ENCODE data around the gene EYA2.
"Not testable (repeated sequence)": the region's sequence is repeated elsewhere in the genome, so short reads cannot be mapped to it uniquely, and the experiment has no call there.

The EYA2 gene

DNA sequence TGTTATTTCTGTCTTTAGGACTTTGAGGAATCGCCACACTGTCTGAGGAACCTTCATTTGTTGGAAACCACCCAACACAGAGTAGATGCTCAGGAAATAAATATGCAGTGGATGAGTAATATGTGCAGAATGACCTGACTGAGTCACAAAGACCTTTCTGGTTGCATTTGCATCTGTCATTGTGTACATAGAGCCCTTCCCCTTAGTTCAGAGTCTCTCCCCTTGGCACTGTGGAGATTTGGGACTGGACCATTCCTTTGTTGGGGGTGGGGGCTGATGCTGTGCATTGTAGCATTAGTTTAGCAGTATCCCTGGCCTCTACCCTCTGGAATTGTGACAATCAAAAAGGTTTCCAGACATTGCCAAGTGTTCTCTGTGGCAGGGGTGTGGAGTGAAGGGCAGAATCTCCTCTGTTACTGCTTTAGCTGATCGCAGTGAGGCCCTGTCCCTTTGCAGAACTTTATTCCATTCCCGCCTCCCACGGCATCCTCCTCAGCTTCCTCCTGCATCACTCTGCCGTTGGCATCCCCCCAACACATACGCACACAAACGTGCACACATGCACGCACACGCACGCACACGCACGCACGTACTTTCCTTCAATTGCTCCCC is 64.5 kb downstream of the EYA2 start:
- no peak for DNase-seq

DNA sequence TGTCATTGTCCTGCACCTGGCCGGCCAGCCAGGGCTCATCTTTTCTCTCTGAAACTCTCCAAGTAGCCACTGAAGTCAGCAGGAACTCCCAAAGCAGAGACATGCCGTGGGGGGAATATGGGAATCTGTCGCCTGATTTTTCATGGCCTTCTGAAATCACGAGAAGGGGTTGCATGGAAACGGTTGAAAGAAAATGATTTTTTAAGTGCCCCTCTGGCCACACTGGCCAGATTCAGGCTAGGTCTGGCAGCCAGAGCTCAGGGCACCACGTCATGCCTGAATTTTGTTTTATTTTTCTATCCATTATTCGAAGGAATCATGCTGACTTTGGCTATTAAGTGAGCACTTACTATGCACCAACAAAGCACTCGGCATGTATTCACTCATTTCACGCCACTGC is 65.2 kb downstream of the EYA2 start:
- DNase-seq: no peak

DNA sequence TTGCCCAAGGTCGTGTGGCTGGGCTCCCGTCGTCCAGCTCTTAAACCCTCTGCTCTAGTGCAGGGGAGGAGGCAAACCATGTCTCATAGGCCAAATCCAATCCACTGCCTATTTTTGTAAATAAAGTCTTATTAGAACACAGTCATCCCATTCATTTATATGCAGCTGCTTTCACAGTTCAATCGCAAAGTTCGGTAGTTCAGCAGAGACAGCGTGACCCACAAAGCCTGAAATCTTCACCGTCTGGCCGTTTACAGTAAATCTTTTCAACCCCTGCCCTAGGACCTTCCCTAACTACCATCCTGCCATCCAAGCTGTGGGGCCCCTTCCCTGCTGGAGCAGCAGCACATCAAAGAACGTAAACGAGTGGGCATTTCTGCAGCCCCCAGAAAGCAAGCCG is 65.9 kb downstream of the EYA2 start:
- DNase-seq: no peak

DNA sequence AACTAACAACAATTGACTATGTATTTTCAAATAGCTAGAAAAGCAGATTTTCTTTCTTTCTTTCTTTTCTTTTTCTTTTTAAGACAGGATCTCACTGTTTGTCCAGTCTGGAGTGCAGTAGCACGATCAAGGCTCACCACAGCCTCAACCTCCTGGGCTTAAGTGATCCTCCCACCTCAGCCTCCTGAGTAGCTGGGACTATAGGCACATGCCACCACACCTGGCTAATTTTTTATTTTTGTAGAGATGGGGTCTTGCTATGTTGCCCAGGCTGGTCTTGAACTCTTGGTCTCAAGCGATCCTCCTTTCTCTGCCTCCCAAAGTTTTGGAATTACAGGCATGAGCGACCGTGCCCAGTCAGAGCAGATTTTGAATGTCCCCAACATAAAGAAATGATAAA is 67.3 kb downstream of the EYA2 start:
- not testable (repeated sequence) for DNase-seq

DNA sequence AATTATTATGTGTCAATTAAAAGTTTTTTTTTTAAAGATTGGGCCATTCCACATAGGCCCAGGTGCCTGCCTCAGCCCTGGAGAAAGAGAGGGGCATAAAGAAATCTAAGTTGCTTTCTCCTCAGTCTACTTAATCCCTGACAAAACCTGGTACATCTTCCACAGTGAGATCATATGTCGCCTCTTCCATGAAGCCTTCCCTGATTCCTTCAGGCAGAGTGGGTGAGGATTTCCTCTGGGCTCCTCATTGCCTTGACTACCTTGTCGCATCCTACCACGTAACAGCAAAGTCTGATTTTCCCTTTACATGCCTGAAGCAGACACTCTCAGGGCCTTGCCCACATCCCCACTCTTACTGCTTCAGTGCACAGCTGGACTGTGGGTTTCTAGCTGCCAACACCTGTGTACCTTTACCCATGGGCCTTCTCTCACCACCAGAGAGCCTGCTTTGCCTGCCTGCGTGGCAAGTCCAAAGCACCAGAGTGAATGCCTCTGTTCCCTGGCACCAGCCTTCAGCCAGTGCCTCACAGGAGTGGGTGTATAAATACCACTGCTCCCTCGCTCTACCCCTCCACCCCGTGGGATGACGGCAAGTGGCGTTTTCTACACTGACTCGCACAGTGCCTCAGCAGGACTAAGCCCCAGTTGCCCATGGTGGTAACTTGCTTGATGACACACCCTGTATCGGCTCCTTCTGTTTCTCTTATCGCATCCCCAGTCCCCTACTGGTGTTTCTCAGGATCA is 68.0 kb downstream of the EYA2 start:
- DNase-seq: no peak

DNA sequence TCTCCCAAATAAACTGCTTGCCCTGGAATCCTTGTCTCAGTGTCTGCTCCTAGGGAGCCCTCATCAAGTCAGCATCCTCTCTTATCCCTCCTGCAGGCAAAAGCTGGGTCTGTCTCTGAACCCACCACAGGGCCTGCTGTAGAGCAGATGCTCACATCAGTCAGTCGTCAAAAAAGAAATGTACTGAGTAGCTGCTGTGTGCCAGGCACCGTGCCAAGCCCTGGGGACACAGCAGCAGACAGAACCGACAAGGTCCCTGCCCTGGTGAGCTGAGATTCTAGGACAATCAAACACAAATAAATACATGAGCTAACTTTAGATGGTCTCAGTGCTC is 68.5 kb downstream of the EYA2 start:
- DNase-seq: no peak

DNA sequence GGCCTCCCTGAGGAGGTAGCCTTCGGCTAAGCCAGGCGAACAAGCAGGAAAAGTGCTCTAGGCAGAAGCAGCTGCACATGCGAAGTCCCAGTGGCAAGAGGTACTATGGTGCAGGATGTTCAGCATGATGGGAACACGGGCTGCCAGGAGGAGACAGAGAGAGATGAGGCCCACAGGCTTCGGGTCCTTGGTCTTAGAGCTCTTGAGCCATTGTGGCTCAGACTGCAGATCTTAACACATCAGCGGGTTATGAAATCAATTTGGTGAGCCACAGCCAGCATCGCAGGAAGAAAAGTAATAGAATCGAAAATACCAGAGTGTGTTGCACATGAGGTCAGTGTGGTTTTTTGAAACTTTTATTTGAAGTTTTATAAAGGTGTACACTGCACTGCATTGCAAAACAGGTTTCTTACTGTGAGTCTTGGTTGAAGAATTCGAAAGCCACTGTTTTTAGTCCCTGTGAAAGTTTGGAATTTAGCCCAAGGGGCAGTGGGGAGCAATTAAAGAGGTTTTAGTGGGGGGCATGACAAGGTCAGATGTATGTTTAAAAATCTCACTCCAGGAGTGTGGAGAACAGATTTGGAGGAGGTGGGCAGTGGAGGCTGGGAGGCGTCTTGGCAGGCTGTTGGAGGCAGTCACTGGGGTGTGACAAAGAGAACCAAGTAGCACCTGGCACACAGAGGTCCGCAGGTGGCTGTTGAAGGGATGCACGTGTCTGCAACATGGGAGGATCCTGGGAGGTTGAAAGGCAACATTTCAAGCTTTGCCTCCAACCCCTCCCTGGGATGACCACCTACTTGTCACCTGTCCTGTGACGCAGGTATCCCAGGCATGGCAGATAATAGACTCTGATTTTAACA is 69.3 kb downstream of the EYA2 start:
- DNase-seq: no peak

DNA sequence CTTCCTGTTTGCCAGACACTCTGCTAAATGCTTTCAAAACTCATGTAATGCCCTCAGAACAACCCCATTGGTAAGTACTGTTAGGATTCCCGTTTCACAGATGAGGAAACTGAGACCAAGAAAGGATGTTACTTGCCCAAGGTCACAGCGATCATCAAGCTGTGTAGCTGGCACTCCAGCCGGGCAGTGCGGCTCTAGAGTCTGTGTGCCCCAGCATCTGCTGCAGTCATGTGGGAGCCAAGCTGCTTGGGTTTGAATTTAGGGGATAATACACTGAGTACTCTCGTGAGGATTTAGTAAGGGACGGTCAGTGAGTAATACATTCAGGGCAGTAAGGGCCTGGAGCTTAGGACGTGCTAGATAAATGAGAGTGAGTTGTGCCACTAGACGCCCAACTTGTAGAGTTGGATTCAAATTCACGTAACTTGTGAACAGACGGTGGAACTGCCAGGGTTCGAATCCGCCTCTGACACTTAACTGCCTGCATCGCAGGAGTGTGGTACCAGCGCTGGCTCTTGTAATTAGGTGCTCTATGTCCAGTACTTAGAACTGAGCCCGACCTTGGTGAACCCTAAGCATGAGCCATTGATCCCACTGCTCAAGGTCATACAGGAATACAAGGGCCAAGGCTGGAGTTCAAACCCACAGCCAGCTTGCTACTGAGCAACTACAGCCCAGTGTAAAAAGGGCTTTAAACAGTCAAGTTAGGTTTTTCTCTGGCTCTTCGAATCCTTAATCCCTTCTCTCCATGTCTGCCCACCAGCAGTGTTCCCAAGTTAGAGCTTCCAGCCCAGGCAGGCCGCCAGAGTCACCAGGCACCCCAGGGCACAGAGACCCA is 70.2 kb downstream of the EYA2 start:
- DNase-seq: no peak

DNA sequence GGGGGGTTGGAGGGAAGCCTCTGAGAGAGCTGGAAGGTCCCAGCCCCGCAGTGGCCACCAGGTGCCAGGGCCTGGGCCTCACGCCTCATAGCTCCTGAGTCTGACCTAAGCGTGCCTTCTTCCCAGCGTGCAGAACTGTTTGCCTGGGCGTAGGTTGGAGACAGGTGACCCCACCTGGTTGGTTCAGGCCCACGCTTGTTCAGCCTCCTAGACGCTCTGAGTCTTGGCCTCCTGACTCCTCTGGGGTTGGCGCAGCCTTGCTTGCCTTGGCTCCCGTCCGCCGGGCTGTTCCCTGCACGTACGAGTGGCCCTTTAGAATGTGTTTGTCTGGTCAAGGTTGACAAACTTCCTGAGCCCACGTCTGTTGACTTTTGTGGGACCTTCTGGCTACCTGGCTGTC is 70.8 kb downstream of the EYA2 start:
- no peak for DNase-seq

DNA sequence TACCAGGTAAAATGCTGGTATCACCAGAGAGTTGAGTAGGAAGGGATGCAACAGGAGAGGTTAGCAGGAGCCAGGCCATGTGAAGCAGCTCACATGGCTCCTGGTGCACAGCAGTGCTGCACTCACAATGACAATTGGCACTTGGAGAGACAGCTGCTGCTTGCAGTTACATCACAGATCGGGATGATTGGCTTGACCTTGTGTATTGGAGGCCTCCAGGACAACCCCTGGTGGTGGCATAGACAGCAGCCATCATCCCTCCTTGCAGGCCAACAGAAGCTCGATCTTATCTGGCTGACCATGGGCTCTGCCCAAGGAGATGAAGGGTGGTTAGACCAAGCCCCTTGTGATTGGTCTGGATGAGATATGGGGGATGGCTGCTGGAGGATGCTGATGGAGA is 73.0 kb downstream of the EYA2 start:
- no peak for DNase-seq

DNA sequence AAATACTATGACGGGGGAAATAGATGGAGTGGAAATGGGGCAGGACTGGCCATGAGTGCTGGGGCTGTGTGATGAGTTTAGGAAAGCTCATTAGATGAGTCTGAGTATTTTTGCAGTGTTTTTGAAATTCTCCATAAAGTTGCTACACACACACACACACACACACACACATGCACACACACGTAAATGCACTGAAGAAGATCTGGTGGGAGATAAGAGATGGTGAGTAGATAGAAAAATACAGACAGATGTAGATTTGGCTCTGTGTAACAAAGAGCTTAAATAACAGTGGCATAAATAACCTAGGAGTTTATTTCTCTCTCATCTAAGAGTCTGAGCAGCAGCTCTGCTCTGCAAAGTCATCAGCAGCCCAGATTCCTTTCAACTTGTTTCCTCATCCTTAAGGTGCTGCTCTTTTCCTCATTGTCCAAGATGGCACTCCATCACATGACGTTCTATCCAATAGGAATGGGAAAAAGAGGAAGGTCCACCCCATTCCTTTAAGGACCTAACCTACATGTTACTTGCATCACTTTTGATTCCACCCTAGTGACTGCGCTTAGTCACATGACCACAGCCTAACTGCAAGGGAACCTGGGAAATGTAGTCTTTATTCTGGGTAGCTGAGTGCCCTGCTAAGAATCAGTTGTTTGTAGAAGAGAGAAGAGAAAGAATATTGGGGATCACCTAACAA is 76.4 kb downstream of the EYA2 start:
- no peak for DNase-seq

DNA sequence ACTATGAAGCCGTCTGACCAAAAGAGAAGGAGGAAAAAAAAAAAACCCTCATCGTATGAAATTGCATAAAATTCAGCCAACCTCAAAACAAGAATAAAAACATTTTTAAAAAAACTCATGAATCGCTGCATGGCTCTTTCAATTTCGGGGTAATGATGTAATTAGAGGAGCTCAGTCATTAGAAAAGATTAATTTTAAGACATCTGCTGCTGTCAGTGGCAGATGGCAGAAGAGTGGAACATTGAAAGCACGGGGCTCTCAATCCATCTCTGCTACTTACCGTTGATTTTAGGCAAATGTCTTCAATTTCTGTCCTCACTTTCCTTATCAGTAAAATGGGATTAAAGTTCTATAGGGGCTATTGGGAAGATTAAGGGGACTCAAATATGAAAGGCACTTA is 79.1 kb downstream of the EYA2 start:
- DNase-seq: no peak

DNA sequence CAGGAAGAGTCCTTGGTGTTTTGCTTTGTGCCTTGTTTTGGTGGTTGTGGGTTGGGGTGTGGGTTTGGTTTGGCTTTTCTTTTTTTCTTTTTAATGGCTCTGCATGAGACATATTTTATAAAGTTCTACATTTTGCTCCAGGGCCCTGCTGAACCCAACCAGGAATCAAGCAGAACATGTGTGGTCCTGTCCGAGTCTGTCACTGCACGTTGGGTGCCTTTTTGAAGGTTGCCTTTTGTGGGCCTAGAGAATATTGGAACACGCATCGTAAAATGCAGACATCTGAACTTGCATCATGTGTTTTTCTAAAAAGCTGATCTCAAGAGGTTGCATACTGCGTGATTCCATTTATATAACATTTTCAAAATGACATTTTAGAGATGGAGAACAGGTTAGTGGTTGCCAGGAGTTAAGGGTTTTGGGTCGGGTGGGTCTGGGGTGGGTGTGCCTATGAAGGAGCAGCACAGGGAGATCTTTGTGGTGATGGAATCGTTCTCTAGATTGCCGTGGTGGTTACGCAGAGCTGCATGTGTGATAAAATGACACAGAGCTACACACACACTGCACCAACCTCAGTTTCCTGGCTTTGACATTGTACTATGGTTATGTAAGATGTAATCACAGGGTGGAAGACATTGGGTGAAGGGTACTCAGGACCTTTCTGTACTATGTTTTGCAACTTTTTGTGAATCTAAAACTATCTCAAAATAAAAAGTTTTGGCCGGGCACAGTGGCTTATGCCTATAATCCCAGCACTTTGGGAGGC is 80.2 kb downstream of the EYA2 start:
- DNase-seq: no peak

DNA sequence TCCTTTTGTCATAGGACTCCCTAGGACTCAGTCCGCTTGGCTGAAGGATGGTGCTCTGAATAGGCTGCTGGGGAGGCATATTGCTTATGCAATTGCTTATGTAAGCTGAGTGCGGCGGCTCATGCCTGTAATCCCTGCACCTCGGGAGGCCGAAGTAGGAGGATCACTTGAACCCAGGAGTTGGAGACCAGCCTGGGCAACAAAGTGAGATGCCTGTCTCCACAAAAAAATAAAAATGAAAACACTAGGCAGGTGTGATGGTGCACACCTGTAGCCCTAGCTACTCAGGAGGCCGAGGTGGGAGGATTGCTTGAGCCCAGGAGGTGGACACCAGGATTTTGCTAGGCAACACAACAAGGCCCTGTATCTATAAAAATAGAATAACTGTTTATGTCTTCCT is 81.3 kb downstream of the EYA2 start:
- no peak for DNase-seq

DNA sequence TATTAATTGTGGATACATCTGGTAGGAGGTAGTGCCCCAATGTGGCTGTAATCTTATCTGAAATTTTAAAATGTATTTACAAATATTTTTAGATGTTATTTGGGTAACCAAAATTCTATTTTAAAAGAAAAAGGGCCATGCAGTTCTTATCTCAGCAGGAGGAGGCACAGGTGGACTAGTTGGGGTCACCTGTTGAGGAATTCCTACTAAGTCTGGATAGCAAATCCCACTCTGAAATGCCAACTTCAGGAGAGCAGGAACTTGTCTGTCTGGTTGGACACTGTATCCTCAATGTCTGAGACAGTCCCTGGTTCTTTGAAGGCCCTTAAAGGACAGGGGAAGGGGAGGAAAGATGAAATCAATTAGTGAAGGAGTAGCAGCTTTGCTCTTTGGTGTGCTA is 82.6 kb downstream of the EYA2 start:
- no peak for DNase-seq

DNA sequence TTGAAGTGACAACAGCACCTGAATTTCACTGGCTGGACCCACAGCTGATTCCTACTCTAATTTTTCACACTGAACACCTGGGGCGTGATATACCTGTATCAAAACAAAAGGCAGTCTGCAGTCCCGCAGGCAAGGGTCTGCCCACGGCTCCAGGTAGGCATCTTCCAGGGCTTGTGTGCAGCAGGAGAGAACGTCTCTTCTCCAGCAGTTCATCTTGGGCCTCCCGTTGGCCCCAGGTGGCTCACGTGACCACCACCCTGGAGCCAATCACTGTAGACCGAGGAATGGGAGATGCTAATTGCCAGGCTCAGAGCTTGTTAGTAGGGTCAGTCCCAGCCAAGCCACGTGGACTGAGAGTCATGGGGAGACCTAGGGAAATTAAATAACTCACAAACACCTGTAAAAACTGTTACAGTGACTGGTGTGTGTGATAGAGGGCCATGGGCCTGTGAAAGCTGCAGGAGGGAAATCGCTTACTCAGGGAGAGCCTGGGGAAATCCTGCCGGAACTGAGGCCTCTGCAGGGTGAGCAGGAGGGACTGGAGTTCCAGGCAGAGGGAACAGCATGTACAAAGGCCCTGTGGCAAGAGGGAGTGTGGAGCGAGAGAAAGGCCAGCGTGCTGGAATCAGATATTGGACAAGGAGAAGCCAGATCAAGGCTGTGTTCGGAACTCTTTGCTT is 83.4 kb downstream of the EYA2 start:
- DNase-seq: no peak

DNA sequence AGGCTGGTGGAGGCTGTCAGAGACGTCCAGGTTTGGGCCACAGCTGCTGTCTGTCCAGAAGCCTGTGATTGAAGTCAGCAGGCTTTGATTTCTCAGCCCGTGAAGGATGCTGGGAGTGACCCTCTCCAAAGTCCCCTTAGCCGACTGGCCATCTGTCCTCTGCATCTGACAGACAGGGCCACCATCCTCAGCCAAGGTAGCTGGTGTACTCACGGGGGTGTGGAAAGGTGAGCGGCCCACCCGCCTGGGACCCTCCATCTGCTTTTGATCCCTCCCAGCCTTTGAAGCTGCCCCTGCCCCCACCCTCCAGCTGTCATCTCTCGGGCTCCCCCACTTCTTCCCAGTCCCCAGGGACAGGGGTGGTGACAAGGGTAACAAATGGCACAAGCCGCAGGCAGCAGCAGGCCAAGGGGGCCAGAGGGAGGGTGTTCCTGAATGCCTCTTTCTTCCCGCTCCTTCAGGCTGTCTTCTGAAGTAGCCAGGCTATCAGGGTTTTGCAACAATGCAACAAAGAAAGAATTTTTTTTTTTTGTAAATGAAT is 84.4 kb downstream of the EYA2 start:
- DNase-seq: no peak

DNA sequence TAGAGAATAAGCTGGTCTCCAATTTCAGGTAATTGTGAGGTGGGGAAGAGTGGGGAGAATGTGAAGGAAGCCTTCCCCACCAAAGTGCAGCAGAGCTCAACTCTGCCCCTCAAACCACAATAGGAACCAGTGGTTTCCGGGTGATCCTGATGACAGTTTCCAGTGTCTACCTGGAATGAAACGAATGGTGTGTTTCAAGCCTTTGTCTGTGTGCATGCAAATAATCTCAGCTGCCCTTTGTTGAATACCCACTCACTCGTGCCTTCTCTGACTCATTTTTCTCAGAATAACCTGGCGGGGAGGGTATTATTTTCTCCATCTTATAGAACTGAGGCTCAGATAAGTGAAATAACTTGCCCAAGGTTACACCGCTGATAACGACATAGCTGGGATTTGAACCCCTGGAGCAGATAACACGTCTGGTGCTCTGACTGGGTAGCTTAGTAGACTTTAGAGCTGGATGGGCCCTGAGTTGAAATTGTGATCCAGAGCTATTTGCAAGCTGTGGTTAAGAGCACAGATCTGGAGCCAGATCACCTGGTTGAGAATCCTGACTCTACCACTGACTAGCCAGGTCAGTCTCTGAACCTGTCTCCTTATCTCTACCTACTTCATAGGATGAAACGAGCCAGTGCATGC is 85.1 kb downstream of the EYA2 start:
- DNase-seq: no peak

DNA sequence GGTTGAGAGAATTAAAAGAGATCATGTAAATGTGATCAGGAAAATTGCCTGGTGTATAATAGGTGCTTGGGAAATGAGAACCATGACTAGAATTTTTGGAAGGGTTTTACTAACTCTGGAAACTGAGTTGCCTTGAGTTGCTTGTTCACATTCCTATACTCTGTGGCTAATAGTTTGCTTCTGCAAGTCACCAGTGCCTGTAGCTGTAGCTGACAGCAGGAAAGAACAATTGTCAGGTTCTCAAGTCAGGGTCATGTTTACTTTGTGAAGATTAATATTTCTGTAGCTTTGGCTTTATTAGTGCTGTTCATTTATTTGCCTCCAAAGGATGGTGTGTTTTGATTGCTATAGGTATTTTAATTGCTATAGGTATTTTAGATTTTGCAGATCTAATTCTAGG is 86.5 kb downstream of the EYA2 start:
- DNase-seq: no peak

DNA sequence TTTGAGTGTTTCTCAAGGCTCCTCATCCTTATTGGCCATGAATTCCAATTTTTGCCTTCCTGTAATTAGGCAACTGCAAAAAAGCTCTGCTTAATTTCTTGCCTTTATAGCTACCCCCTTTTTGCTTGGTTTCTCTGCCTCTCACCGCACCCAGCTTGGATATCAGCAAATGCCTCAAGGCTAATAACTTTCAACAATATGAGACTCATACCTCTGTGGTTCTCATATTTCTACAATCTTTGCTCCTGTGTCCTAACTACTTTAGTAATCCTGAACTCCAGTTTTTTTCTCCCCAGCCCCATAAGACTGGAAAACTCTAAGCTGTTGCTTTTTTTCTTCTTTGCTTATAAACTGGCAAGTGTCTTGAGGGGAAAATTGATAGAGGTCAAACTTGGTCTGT is 88.8 kb downstream of the EYA2 start:
- no peak for DNase-seq

Measured in activated CD4-positive, CD25-positive, alpha-beta regulatory T cell treated with anti-CD3 and anti-CD28 coated beads, Interleukin-2, amount 50 U/mL, for 72 hours (primary cell).